Fibroblast of peridontal ligament (primary cell): Measurements from ENCODE around the gene AATK.
A peak's percentile ranks its signal among the peaks of the same experiment; 100 is the strongest.

Source experiments
- DNase-seq: peaks from one replicate; pipeline ENCODE4 v3.0.0-alpha.2; 2010; ENCODE audit errors: extremely low read depth

AATK gene

DNA sequence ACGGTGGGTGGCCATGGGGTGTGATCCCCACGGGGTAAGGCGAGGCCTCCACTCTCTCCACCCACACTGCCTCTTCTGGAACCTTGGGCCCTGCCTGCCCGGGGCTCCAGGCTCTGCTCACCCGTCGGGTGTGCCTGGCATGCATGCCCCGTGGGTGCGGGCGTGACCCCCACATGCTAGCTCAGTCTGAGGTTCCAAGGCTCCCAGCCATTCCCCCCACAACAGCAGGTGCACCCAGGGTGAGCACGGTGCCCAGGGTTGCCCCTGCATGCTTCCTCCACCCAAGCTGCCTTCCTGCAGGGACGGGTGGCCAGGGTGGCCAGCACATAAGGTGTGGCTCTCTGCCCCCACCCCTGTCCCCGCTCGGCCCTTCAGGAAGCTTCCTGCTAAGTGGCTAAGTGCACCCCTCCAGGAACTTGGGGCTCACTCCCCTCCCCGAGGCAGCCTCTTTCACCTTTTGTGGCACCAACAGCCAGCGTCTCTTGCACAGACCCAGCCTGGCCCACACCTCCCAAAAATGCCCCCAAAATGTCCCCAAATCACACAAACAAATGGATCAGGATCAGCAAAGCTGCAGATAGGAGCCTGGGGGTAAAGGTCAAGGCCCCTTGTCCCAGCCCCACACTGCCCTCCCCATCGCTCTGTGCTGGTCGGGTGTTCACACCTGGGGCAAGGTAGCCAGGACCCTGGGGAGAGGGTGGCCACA lies 22.2 kb downstream of the AATK start:
- DNase-seq = no peak

GRCh38 chr17:81143200-81143527 lies 22.9 kb downstream of the AATK start:
- no peak for DNase-seq

- DNase-seq = peak; percentile 73
Measured at GRCh38 chr17:81142301-81143199, 23.5 kb downstream of the AATK start.

GRCh38 chr17:81140695-81141094 lies 25.3 kb downstream of the AATK start:
- DNase-seq = no peak

GRCh38 chr17:81140018-81140417 lies 26.0 kb downstream of the AATK start:
- no peak for DNase-seq

DNA sequence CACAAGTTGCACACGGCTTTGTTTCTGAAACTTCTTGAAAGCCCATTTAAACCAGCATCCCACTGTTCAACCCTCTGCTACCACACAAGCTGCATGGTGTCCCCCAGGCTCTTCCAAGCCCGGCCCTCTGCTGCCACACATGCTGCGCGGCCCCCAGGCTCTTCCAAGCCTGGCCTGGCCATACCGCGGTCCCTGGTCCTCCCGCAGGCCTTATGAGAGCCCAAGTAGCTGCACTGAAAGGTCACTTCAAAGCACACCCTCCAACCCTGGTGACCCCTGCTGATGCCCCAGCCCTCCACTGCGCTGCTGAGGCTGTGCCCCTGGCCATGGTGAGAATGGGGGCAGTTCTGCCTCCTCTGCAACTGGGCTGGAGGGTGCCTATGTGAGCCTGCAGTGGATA lies 26.6 kb downstream of the AATK start:
- no peak for DNase-seq

DNA sequence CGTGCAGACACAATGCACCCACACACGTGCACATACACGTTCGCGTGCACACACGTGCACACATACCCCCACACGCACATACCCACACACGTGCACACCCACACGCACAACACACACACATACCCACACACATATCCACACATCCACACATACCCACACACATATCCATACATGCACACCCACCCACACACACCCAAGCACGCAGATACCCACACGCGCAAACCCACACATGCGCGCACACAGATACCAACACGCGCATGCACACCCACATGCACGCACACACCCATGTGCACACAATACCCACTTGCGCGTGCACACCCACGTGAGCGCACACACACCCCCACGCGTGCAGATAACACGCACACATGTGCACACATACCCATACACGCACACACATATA lies 27.5 kb downstream of the AATK start:
- no peak for DNase-seq

DNA sequence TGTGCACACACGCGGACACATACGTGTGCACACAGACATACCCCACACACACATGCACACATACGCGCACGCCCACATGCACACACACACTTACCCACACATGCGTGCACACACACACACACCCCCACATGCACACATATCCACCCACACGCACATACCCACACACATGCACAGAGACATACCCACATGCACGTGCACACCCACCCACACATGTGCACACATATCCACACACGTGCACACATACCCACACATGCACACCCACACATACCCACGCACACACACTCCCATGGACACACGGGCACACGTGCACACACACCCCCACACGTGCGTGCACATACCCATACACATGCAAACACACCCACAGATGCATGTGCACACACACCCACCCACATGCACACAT lies 27.9 kb downstream of the AATK start:
- DNase-seq = no peak

DNA sequence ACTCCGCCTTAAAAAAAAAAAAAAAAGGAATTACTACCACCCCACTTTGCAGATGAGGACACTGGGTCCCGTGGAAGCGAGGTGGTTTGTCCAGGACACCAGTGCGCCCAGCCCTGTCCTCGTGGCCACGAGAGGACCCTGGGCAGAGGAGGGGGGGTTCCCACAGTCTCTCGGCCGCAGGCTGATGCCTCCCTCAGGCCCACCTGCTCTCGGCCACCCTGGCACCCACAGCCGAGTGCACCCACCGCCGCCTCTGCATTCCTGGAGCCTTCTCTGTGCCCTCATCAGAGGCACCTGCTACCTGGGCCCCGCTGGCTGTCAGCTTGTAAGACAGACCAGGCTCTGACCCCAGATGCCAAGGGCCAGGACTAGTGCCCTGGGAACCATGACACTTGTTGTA lies 28.8 kb downstream of the AATK start:
- DNase-seq = no peak

- no peak for DNase-seq
Measured at GRCh38 chr17:81136366-81136765, 29.7 kb downstream of the AATK start.

GRCh38 chr17:81135505-81136278 lies 30.3 kb downstream of the AATK start:
- DNase-seq = no peak

DNA sequence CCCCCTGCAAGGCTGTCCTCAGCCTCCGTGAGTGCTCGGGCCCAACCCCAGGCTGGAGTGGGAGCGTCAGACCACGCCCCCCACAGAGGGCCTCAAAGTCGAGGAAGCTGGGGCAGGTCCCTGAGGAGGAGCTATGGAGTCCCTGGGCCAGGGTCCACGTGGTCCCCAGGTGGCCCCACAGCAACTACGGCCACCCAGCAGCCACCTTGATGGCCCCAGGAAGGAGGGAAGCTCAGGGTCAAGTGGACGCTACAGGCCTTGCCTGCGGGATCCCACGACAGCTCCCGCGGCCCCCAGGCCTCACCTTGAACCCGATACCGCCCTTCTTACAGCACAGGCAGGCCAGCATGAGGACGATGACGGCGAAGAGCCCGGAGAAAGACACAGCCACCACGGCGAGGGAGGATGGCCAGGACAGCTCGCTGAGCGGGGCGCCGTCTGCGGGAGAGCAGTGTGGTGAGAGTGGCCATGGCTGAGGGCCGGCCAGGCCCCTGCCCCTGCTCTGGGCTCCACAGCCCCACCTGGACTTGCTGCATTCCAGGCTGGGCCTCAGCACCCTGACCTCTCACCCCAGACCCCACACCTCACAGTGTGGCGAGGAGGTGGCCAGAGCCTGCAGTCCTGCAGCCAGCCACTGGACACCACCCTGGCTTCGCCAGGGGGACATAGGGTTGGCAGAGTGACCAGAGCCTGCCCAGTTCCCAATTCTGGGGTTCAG lies 31.8 kb downstream of the AATK start:
- no peak for DNase-seq

DNA sequence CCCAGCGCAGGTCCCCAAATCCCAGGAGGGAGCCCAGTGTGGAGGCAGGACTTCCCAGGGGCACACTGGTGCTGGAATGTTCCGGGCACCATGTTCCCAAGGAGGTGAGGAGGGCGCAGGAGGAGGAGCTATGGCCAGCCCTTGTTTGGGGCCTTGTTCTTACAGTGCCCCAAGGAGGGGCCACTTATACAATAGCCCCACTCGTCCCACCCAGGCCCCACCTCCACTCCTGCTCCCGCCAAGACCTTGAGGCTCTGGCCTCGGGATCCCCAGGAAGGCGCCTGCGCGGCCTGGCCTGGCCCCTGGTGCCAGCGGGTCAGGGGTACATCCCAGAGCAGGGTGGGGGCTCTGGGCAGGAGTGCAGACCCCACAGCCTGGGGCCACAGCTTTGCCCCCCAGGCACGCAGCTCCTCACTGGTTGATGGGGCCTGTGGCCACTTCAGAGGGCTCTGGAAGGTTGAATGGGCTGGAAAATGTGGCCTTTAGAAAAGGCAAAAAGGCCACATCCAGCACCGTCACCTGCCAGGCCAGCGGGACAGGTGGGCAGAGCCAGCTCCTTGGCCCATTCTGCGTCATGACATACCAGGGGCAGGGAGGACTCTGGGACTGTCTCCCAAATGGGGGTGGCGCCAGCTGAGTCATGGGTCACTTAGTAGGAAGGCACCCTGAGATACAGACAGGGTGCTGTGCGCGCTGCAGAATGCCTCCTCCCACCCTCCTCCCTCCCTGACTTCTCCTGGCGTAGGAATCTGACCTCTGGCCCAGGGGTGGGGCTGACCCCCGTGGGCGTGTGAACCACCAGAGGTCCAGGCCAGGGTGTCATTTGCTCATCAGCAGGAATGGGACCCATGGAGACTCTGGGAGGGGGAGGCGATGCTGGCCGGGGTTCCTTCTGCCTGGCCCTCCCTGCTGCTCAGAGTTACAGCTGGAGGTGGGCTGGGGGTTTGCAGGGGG lies 33.0 kb downstream of the AATK start:
- no peak for DNase-seq

GRCh38 chr17:81132197-81132540 lies 33.9 kb downstream of the AATK start:
- DNase-seq = no peak

DNA sequence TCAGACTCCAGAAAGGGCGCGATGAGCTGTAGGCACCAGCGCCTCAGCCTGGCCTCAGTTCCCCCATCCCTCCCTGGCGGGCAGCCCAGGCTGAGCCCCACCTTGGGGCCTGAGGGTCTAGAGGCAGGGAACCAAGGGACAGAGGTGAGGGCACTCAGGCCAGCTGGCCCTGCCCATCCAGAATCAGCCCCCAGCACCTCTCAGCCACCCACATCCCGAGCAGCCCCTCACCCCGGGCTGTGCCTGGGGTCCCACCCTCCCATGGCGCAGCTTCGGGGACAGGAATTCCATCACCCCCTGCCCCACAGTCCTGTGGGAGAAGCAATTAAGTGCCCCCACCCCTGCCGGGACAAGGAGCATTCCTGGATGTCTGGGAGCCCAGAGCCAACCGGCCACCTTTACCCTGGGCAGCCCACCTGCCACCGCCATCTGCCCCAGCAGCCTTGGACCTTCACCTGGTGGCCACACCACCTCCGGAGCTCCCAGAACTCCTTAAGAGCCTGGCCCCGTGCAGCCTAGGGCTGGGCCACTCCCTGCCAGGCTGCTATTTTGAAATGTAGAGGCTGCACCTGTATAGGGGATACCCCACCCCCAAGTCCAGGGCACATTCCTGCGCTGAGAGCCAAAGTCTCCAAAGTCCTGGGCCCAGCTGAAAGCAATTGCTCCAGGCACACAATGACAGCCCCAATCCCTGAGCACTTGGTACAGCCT lies 34.4 kb downstream of the AATK start:
- no peak for DNase-seq

GRCh38 chr17:81130385-81131361 lies 35.3 kb downstream of the AATK start:
- no peak for DNase-seq

DNA sequence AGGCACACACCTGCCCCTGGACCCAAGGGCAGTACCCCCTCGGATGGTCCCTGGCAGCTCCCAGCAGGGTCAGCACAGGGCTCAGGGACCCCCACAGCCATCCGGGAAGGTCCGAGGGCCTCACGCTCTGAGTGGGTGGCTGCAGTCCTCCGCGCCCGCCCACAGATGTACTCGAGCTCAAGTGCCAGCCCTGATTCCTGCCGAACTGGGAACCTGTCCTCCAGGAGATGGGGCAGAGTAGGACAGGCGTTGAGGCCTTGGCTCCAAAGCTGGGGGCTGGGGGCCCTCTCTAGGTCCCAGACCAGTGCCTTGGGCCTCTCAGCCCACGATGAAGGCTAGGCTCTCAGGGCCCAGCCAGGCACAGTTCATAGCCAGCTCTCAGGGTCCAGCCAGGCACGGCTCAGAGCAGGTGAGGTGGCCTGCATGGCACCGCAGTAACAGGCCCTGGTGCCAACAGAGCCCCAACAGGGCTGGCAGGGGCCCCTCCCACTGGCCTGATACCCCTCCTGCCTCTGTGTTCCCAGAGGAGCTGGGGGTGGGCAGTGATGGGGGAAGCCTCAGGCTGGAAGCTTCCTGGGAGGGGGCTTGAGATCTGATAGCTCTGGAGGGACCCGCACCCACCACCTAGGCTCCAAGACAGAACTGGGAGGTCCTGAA lies 36.2 kb downstream of the AATK start:
- no peak for DNase-seq

DNA sequence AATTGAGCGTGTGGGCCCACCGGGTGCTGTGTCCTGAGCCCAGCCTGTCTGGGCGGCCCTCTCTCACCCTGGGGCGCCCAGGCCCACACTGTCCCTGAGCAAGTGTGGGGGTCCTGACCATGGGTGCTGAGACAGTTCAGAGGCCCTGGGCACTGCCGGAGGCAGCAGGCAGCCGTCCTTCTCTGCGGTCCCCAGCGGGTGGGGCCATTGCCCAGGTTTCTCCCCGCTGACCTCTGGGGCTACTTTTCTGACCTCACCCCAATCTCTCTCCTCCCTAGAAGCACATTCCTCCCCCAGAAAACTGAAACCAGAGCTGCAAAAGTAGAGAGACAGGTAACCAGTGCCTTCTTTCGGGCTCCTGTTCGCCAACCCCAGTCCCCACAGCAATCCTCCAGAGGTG lies 36.7 kb downstream of the AATK start:
- no peak for DNase-seq

- DNase-seq = no peak
Measured at GRCh38 chr17:81128774-81129173, 37.2 kb downstream of the AATK start.
